CD14-positive monocyte (primary cell): ENCODE measurements around the gene TBX15. TPM values are rescaled to one million over a fixed set of nuclear protein-coding genes. Genes with fewer than 3 reads are reported as not detected.

ENCODE experiments used
- DNase-seq, 3 donors: peaks; one replicate each; pipeline ENCODE4 v3.0.0-alpha.2; 2011 to 2022
- H2AFZ ChIP-seq: 2 replicates; pipeline ENCODE4 v1.6.0; 2012; ENCODE audit warnings: mild to moderate bottlenecking, low read depth, low read length, inconsistent platforms; ENCODE audit not compliant: insufficient read depth, poor library complexity, severe bottlenecking
- H3K27ac ChIP-seq, 2 donors: 1 replicate in 1 of 2; 2 replicates in 1 of 2; pipeline ENCODE4 v1.5.1; 2012 to 2013; ENCODE audit warnings: low read length in 2 of 2, control low read depth in 1 of 2, inconsistent platforms in 1 of 2, low read depth in 1 of 2, mild to moderate bottlenecking in 1 of 2
- H3K27me3 ChIP-seq, 2 donors: one replicate each; pipeline versions ENCODE4 v1.6.0 to v1.6.1; 2011 to 2013; ENCODE audit warnings: low read length in 2 of 2; ENCODE audit not compliant: control insufficient read depth in 2 of 2, insufficient read depth in 2 of 2
- H3K36me3 ChIP-seq, 2 donors: replicated peaks in 1 of 2; 1 replicate in 1 of 2; 2 replicates in 1 of 2; pipeline versions ENCODE4 v1.5.1 to v1.6.1; 2012 to 2013; ENCODE audit warnings: low read length in 2 of 2, control low read depth in 1 of 2, inconsistent platforms in 1 of 2, mild to moderate bottlenecking in 1 of 2; ENCODE audit not compliant: insufficient read depth in 2 of 2, control insufficient read depth in 1 of 2
- H3K4me1 ChIP-seq, 2 donors: 1 replicate in 1 of 2; 2 replicates in 1 of 2; pipeline versions ENCODE4 v1.5.1 to v1.6.1; 2012 to 2013; ENCODE audit warnings: low read length in 2 of 2, control low read depth in 1 of 2, inconsistent platforms in 1 of 2, mild to moderate bottlenecking in 1 of 2, moderate library complexity in 1 of 2; ENCODE audit not compliant: insufficient read depth in 2 of 2, control insufficient read depth in 1 of 2
- H3K4me2 ChIP-seq: replicated peaks from 2 replicates; pipeline ENCODE3; 2012; ENCODE audit warnings: low read length, moderate library complexity, mild to moderate bottlenecking; ENCODE audit not compliant: poor library complexity, severe bottlenecking; ENCODE audit errors: extremely low read depth
- H3K4me3 ChIP-seq, 3 experiments: fragments of 200-600 bp in 1 of 3; sonication (generic) in 1 of 3; replicated peaks in 1 of 3; 1 replicate in 2 of 3; 2 replicates in 1 of 3; pipeline ENCODE4 v1.5.1; 2011 to 2013; ENCODE audit warnings: low read length in 3 of 3, mild to moderate bottlenecking in 3 of 3, control low read depth in 2 of 3, low read depth in 2 of 3, inconsistent platforms in 1 of 3, moderate library complexity in 1 of 3
- H3K79me2 ChIP-seq: 2 replicates; pipeline ENCODE4 v1.6.0; 2012; ENCODE audit warnings: mild to moderate bottlenecking, control low read depth, inconsistent platforms, low read length, moderate library complexity; ENCODE audit not compliant: insufficient read depth
- H3K9ac ChIP-seq: 2 replicates; pipeline ENCODE4 v1.6.0; 2017; ENCODE audit warnings: low read length, mild to moderate bottlenecking; ENCODE audit not compliant: insufficient read depth, poor library complexity, severe bottlenecking
- H3K9me3 ChIP-seq, 2 donors: replicated peaks in 1 of 2; 1 replicate in 1 of 2; 2 replicates in 1 of 2; pipeline versions ENCODE4 v1.5.1 to v1.6.1; 2012 to 2013; ENCODE audit warnings: low read length in 2 of 2, control low read depth in 1 of 2; ENCODE audit not compliant: control insufficient read depth in 1 of 2, insufficient read depth in 1 of 2
- H4K20me1 ChIP-seq: 2 replicates; pipeline ENCODE4 v1.6.0; 2012; ENCODE audit warnings: mild to moderate bottlenecking, low read length, control low read depth, moderate library complexity; ENCODE audit not compliant: insufficient read depth
- H3K27ac Mint-ChIP-seq, 7 donors: one replicate each; pipeline ENCODE4 v1.8.0; 2020; ENCODE audit warnings: mild to moderate bottlenecking in 7 of 7, mixed read lengths in 7 of 7, moderate library complexity in 6 of 7, inconsistent platforms in 2 of 7
- H3K27me3 Mint-ChIP-seq, 3 donors: one replicate each; pipeline ENCODE4 v1.8.0; 2021 to 2022; ENCODE audit warnings: low read depth in 3 of 3, mild to moderate bottlenecking in 3 of 3, mixed read lengths in 3 of 3, moderate library complexity in 3 of 3, inconsistent platforms in 1 of 3
- H3K36me3 Mint-ChIP-seq, 2 donors: one replicate each; pipeline ENCODE4 v1.8.0; 2020; ENCODE audit warnings: mixed read lengths in 2 of 2, inconsistent platforms in 1 of 2, mild to moderate bottlenecking in 1 of 2
- H3K4me1 Mint-ChIP-seq: one replicate; pipeline ENCODE4 v1.8.0; 2020; ENCODE audit warnings: mild to moderate bottlenecking, mixed read lengths
- H3K4me3 Mint-ChIP-seq, 2 donors: one replicate each; pipeline ENCODE4 v1.8.0; 2020; ENCODE audit warnings: mild to moderate bottlenecking in 2 of 2, mixed read lengths in 2 of 2, moderate library complexity in 1 of 2
- H3K9me3 Mint-ChIP-seq, 7 donors: one replicate each; pipeline ENCODE4 v1.8.0; 2020 to 2022; ENCODE audit warnings: mixed read lengths in 7 of 7, mild to moderate bottlenecking in 6 of 7, moderate library complexity in 6 of 7, inconsistent platforms in 2 of 7
- CTCF ChIP-seq: fragments of 200-600 bp; IDR thresholded peaks from one replicate; pipeline ENCODE4 v1.8.0; 2022; ENCODE audit warnings: antibody characterized with exemption, mild to moderate bottlenecking
- intact Hi-C, 2 donors: fragments of 100-400 bp; cut with micrococcal nuclease; formaldehyde crosslinking; loops; one replicate each; pipeline versions ENCODE4 v1.15.0 to v1.15.1; 2023
- polyA plus RNA-seq, 3 donors: library from polyadenylated mRNA; depleted of rRNA in 1 of 3; unstranded in 2 of 3; stranded (reverse) in 1 of 3; fragments of 300-500 nt in 2 of 3; fragments of >200 nt in 1 of 3; fragmentation: Illumina TruSeq in 2 of 3; gene quantifications; 1 replicate in 2 of 3; 2 replicates in 1 of 3; pipeline ENCODE4 v1.2.3, GENCODE V29; 2012 to 2021
- small RNA-seq: library from RNA; depleted of rRNA; stranded (forward); fragments of <200 nt; gene quantifications from one replicate; pipeline ENCODE3, GENCODE V24; 2012; ENCODE audit warnings: low read depth; ENCODE audit not compliant: insufficient read length

The TBX15 gene
- polyA plus RNA-seq, 3 donors, result not detected

GRCh38 chr1:118841521-118841920 lies 146.6 kb downstream of the TBX15 start:
- intact Hi-C loops, result no loop called here
- H3K36me3 Mint-ChIP-seq, result no peaks in the 10 kb centered on the region
- H3K4me1 Mint-ChIP-seq, result peaks cover 6% of the 10 kb centered on the region
- no peaks in the 10 kb centered on the region for H3K79me2 ChIP-seq
- no peaks in the 10 kb centered on the region for H4K20me1 ChIP-seq
- H3K27me3 Mint-ChIP-seq, result peaks cover 0 to 2% (median 0%) of the 10 kb centered on the region in 3 donors
- no peak overlapping the region for H3K4me3 Mint-ChIP-seq
- H3K36me3 ChIP-seq, result no peaks in the 10 kb centered on the region
- no peak overlapping the region for H3K4me2 ChIP-seq
- no peak overlapping the region for H3K4me3 ChIP-seq
- TF ChIP-seq CTCF, result no peak
- no peak overlapping the region for H3K9ac ChIP-seq
- H3K9me3 ChIP-seq, result no peaks in the 10 kb centered on the region
- peaks cover 0 to 6% (median 3%) of the 10 kb centered on the region in 7 donors for H3K9me3 Mint-ChIP-seq
- DNase-seq, result no peak
- H3K4me1 ChIP-seq, result peaks cover 0 to 3% of the 10 kb centered on the region in 2 donors
- H3K27me3 ChIP-seq, result no peaks in the 10 kb centered on the region
- no peak overlapping the region for H3K27ac Mint-ChIP-seq
- H3K27ac ChIP-seq, result no peak overlapping the region
- H2AFZ ChIP-seq, result no peak overlapping the region

Small RNA genes within 50 kb of the gene (small RNA-seq; reads per million reads assigned to genes)
- not detected for gene AL139420.2

Other genes starting within 250 kb of the TBX15 start
- 1 to 10 TPM; 4.6 to 5.1 (median 4.7) TPM for gene WARS2, start 152.3 kb upstream of the TBX15 start, polyA plus RNA-seq